GM12801 (cell line): ENCODE results near the gene GALNT12.

Experiments used
- TF ChIP-seq, protein P1 (sequence below): IDR thresholded peaks from one replicate; pipeline ENCODE4 v1.5.1; 2011; ENCODE audit warnings: control low read depth; ENCODE audit not compliant: insufficient read length; ENCODE audit errors: extremely low read depth

GALNT12 gene

DNA sequence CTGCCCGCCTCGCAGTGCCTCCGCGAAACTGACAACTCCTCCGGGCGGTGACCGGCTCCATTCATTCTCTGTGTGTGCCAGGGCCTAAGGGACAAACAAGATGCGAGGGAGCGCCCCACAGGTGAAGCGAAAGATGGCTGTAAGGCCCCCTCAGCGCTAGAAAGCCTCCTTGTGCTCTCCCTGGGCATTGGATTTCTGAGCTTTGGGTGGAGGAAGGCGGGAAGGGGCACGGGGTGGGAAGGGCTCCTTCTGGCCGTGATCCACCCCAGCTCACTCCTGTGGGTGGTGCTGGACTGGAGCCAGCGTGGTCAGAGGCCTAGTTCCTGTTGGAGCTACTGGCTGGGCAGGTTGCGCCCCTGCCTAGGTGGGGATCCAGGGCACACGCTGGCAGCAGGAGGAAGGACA, 943 bp downstream of the GALNT12 start:
- TF ChIP-seq, protein P1, sequence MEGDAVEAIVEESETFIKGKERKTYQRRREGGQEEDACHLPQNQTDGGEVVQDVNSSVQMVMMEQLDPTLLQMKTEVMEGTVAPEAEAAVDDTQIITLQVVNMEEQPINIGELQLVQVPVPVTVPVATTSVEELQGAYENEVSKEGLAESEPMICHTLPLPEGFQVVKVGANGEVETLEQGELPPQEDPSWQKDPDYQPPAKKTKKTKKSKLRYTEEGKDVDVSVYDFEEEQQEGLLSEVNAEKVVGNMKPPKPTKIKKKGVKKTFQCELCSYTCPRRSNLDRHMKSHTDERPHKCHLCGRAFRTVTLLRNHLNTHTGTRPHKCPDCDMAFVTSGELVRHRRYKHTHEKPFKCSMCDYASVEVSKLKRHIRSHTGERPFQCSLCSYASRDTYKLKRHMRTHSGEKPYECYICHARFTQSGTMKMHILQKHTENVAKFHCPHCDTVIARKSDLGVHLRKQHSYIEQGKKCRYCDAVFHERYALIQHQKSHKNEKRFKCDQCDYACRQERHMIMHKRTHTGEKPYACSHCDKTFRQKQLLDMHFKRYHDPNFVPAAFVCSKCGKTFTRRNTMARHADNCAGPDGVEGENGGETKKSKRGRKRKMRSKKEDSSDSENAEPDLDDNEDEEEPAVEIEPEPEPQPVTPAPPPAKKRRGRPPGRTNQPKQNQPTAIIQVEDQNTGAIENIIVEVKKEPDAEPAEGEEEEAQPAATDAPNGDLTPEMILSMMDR, result no peak

DNA sequence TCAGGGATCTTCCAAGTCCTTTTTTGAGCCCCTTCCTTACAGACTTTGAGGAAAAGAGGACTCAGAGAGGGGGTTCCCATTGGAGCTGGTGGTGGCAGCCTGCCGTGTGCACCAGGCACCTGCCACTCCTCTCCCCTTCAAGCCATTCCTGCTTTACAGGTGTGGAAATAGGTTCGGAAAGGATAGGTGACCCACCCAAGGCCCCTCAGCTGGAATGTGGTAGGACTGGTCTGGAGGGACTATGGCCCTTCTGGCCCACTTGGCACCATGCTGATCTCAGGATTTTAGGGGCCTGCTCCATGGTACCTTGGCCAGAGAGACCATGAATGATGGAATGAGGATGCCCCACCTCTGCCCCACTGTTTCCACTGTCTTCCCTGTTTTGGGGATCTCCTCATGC, 1.4 kb downstream of the GALNT12 start:
- TF ChIP-seq, protein P1, result no peak

DNA sequence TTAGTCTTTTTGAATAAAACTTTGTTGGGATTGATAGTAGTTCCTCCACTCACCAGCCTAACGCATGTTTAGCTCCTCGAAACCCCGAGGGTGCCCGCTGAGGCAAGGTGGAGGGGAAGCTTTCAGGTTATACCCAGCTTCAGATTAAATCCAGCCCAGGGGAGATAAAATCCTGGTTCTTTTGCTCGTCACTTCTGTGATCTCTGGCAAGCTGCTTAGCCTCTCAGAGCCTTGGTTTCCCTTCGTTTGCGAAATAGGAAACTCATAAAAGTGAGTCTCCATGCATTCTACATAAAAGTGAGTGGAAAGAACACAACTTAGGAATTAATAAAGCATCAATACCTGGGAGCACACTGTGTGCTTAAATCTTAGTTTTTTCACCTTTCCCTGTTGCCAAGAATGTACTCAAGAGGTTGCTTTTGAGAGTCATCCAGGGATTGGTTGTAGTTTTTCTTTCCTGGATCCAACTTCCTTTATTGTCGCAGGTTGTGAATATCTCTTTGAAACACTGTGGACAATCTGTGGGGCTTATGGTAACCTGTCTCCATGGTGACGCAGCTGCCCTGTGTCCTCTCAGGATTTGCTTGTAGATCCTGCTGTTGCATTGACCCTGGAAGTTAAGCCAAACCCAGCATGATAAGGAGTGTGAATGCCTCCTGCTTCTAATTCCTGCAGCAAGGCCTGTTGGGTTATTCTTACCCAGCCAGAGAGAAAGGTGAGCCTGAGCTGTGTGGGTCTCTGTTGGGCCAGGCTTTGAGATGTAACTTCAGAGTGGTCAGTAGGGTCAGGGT, 2.0 kb downstream of the GALNT12 start:
- TF ChIP-seq, protein P1, result no peak

DNA sequence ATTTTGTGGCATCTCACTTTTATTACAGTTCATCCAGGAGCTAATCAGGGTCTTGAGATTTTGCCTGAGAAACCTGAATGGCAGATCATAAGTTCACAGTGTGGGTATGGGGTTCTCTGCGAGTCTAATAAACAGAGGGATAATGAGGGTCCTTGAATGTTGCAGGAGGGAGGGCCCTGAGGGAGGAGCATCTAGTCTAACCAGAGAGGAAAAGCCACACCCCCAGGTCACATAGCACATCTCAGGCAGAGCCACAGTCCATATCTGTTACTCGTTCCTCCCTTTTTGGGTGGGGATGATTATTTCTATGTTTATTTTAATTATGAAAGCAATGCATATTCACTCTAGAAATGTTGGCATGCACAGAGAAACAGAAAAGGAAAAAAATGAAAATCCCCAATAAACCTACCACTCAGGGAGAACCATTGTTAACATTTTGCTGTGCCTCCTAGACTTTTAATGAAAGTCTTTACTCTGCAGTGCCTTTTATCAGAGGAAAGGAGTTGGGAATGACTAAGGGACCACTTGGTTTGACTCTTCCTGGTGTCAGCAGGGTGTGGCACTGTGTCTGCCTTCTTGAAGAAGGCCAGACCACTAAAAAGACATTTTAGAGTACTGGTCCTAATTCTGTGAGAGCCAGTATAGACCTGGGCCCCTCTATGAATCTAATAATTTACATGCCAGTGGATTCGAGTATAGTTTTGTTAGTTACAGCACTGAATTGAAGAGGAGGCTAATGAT, 2.8 kb downstream of the GALNT12 start:
- TF ChIP-seq, protein P1, result no peak

- TF ChIP-seq, protein P1, result no peak
Measured at GRCh38 chr9:98811051-98811650, 3.7 kb downstream of the GALNT12 start.

GRCh38 chr9:98815391-98815951, 8.0 kb downstream of the GALNT12 start:
- TF ChIP-seq, protein P1, result no peak

GRCh38 chr9:98818764-98819163, 11.3 kb downstream of the GALNT12 start:
- TF ChIP-seq, protein P1, result no peak
